HEK293 (cell line): ENCODE measurements around the gene DOCK9.

Experiments
- CTCF ChIA-PET: fragments of 350-600 bp; formaldehyde crosslinking; extraction: SDS; loops from one replicate; lab custom pipeline; 2021; ENCODE audit warnings: antibody characterized with exemption; lab: Yijun Ruan, JAX
- POLR2A ChIA-PET: fragments of 300-600 bp; formaldehyde crosslinking; extraction: SDS; loops from one replicate; lab custom pipeline; 2020; ENCODE audit warnings: antibody characterized with exemption, inconsistent platforms; lab: Yijun Ruan, JAX
- H3K27ac ChIP-seq: fragments of 200-500 bp; sonication (Bioruptor generic); 2 replicates; pipeline ENCODE4 v1.5.1; 2014; ENCODE audit warnings: low read depth, low read length, control low read depth, inconsistent platforms; ENCODE audit errors: extremely low read depth
- H3K36me3 ChIP-seq, 2 experiments: fragments of 200-500 bp in 1 of 2; sonication (Bioruptor generic) in 1 of 2; 1 replicate in 1 of 2; 2 replicates in 1 of 2; pipeline ENCODE4 v1.5.1; 2014 to 2017; ENCODE audit warnings: inconsistent platforms in 2 of 2, low read length in 2 of 2; ENCODE audit not compliant: control insufficient read depth in 2 of 2, insufficient read depth in 1 of 2
- H3K4me1 ChIP-seq: fragments of 200-500 bp; sonication (Bioruptor generic); 2 replicates; pipeline ENCODE4 v1.5.1; 2014; ENCODE audit warnings: mild to moderate bottlenecking, low read length, inconsistent platforms; ENCODE audit not compliant: control insufficient read depth, insufficient read depth
- H3K4me3 ChIP-seq: 2 replicates; pipeline ENCODE4 v1.5.1; 2011; ENCODE audit warnings: low read depth, mild to moderate bottlenecking, control low read depth, low read length, moderate library complexity
- H3K9me3 ChIP-seq: fragments of 200-500 bp; sonication (Bioruptor generic); 2 replicates; pipeline ENCODE4 v1.5.1; 2014; ENCODE audit warnings: low read depth, low read length, inconsistent platforms; ENCODE audit not compliant: control insufficient read depth, insufficient read depth
- TCF7L2 ChIP-seq: IDR thresholded peaks from 2 replicates; pipeline ENCODE4 v1.6.1; 2011; ENCODE audit warnings: low read depth, mild to moderate bottlenecking, inconsistent platforms, low read length, moderate library complexity, borderline replicate concordance
- ZBTB1 ChIP-seq: fragments of 450-650 bp; formaldehyde crosslinking; IDR thresholded peaks from 2 replicates; pipeline ENCODE4 v1.5.1; 2016; ENCODE audit warnings: missing biosample characterization, missing genetic modification characterization
- ZBTB21 ChIP-seq: fragments of 450-650 bp; formaldehyde crosslinking; IDR thresholded peaks from 2 replicates; pipeline ENCODE4 v1.5.1; 2017; ENCODE audit warnings: missing biosample characterization, missing genetic modification characterization
- ZBTB48 ChIP-seq: fragments of 450-650 bp; formaldehyde crosslinking; IDR thresholded peaks from 2 replicates; pipeline ENCODE4 v1.5.1; 2016; ENCODE audit warnings: missing biosample characterization, missing genetic modification characterization
- ZNF114 ChIP-seq: fragments of 450-650 bp; formaldehyde crosslinking; IDR thresholded peaks from 2 replicates; pipeline ENCODE4 v1.5.0; 2017; ENCODE audit warnings: missing biosample characterization, missing genetic modification characterization
- ZNF132 ChIP-seq: fragments of 450-650 bp; formaldehyde crosslinking; IDR thresholded peaks from 2 replicates; pipeline ENCODE4 v1.5.1; 2017; ENCODE audit warnings: missing biosample characterization, missing genetic modification characterization, borderline replicate concordance
- ZNF157 ChIP-seq: fragments of 450-650 bp; formaldehyde crosslinking; IDR thresholded peaks from 2 replicates; pipeline ENCODE4 v1.5.1; 2016; ENCODE audit warnings: missing biosample characterization, missing genetic modification characterization
- ZNF174 ChIP-seq: fragments of 450-650 bp; formaldehyde crosslinking; IDR thresholded peaks from 2 replicates; pipeline ENCODE4 v1.5.0; 2017; ENCODE audit warnings: missing biosample characterization, mild to moderate bottlenecking, missing genetic modification characterization
- ZNF211 ChIP-seq: fragments of 450-650 bp; formaldehyde crosslinking; IDR thresholded peaks from 2 replicates; pipeline ENCODE4 v1.5.1; 2016; ENCODE audit warnings: low read depth, missing biosample characterization, missing genetic modification characterization
- ZNF214 ChIP-seq: fragments of 450-650 bp; formaldehyde crosslinking; IDR thresholded peaks from 2 replicates; pipeline ENCODE4 v1.5.1; 2017; ENCODE audit warnings: missing biosample characterization, mild to moderate bottlenecking, missing genetic modification characterization, borderline replicate concordance
- ZNF221 ChIP-seq: fragments of 450-650 bp; formaldehyde crosslinking; IDR thresholded peaks from 2 replicates; pipeline ENCODE4 v1.5.1; 2017; ENCODE audit warnings: missing biosample characterization, missing genetic modification characterization, borderline replicate concordance
- ZNF37A ChIP-seq: fragments of 450-650 bp; IDR thresholded peaks from 2 replicates; pipeline ENCODE4 v1.5.1; 2018; ENCODE audit warnings: missing biosample characterization, missing genetic modification characterization
- ZNF426 ChIP-seq: fragments of 450-650 bp; formaldehyde crosslinking; IDR thresholded peaks from 2 replicates; pipeline ENCODE4 v1.5.1; 2017; ENCODE audit warnings: missing biosample characterization, missing genetic modification characterization, mild to moderate bottlenecking, inconsistent platforms, moderate library complexity
- ZNF529 ChIP-seq: fragments of 450-650 bp; formaldehyde crosslinking; IDR thresholded peaks from 2 replicates; pipeline ENCODE4 v1.5.1; 2017; ENCODE audit warnings: missing genetic modification characterization, missing biosample characterization; ENCODE audit not compliant: insufficient replicate concordance
- ZNF571 ChIP-seq: fragments of 450-650 bp; formaldehyde crosslinking; IDR thresholded peaks from 2 replicates; pipeline ENCODE4 v1.5.0; 2017; ENCODE audit warnings: missing biosample characterization, missing genetic modification characterization
- ZNF610 ChIP-seq: fragments of 450-650 bp; formaldehyde crosslinking; IDR thresholded peaks from 2 replicates; pipeline ENCODE4 v1.5.1; 2016; ENCODE audit warnings: missing biosample characterization, missing genetic modification characterization, borderline replicate concordance
- ZNF660 ChIP-seq: fragments of 450-650 bp; IDR thresholded peaks from 2 replicates; pipeline ENCODE4 v1.5.1; 2018; ENCODE audit warnings: missing biosample characterization, mild to moderate bottlenecking, missing genetic modification characterization
- ZNF677 ChIP-seq: fragments of 450-650 bp; IDR thresholded peaks from 2 replicates; pipeline ENCODE4 v1.5.0; 2018; ENCODE audit warnings: missing biosample characterization, mild to moderate bottlenecking, missing genetic modification characterization, moderate library complexity
- ZNF837 ChIP-seq: fragments of 450-650 bp; formaldehyde crosslinking; IDR thresholded peaks from 2 replicates; pipeline ENCODE4 v1.5.1; 2016; ENCODE audit warnings: missing biosample characterization, missing genetic modification characterization
- TF ChIP-seq, protein P1 (sequence below): fragments of 450-650 bp; formaldehyde crosslinking; IDR thresholded peaks from 2 replicates; pipeline ENCODE4 v1.5.1; 2016; ENCODE audit warnings: missing biosample characterization, missing genetic modification characterization, low read depth
- TF ChIP-seq, protein P2 (sequence below): fragments of 450-650 bp; formaldehyde crosslinking; IDR thresholded peaks from 2 replicates; pipeline ENCODE4 v1.5.1; 2016; ENCODE audit warnings: missing biosample characterization, missing genetic modification characterization
- TF ChIP-seq, protein P3 (sequence below): fragments of 450-650 bp; formaldehyde crosslinking; conservative IDR thresholded peaks from 2 replicates; pipeline ENCODE4 v1.5.1; 2016; ENCODE audit warnings: low read depth, missing biosample characterization, missing genetic modification characterization
- TF ChIP-seq, protein P4 (sequence below): fragments of 450-650 bp; IDR thresholded peaks from 2 replicates; pipeline ENCODE4 v1.5.1; 2018; ENCODE audit warnings: missing biosample characterization, missing genetic modification characterization
- TF ChIP-seq, protein P5 (sequence below): fragments of 450-650 bp; formaldehyde crosslinking; IDR thresholded peaks from 2 replicates; pipeline ENCODE4 v1.5.1; 2016; ENCODE audit warnings: missing biosample characterization, missing genetic modification characterization

Gene DOCK9

DNA sequence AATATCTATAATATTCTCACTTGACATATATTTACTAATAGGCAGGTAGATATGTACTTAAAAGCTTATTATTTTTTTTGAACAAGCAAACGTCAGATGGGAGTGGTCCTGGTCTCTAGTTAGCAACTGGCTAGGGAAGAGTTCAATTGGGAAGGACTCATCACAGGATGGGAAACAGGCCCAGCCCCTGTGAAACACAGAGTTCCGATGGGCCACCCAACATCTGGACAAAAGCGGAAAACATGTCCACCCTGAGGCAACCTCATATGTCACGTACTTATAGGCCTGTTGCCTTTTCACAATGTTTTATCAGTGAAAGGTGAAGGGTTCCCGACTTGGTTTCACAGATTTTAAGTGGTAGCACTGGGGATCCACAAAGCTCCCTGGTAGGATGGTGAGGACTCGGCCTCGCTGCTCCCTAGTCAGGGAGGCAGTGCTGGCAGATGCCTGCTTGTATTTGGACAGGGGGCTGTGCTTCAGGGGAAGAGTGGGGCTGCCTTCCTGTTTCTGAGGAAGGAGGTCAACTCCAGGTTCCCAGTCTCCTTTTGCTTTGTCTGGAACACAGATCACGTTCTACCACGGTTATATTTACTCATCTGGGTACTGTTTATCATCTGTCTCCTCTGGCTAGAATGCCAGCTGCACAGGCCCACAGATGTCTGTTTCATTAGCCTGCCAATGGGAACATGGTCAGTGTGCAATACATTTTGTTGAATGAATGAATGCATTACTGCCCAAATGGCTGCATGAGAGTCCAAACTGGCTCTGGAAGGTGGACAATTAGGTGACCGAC, 176.0 kb downstream of the DOCK9 start:
- CTCF ChIA-PET: interaction anchor here (0.9 kb wide), 1 partner anchor 42 kb away, joined by 3 read pairs; no protein-coding TSS in a partner anchor
- no peak overlapping the region for H3K27ac ChIP-seq
- H3K9me3 ChIP-seq: no peaks in the 10 kb centered on the region
- TF ChIP-seq ZNF157 (no peak), ZNF677 (tag by site-specific recombination) (no peak), ZNF174 (tag by site-specific recombination) (no peak), ZNF660 (tag by site-specific recombination) (no peak), ZNF211 (tag by site-specific recombination) (no peak), ZNF837 (tag by site-specific recombination) (no peak)
- TF ChIP-seq, protein P1, sequence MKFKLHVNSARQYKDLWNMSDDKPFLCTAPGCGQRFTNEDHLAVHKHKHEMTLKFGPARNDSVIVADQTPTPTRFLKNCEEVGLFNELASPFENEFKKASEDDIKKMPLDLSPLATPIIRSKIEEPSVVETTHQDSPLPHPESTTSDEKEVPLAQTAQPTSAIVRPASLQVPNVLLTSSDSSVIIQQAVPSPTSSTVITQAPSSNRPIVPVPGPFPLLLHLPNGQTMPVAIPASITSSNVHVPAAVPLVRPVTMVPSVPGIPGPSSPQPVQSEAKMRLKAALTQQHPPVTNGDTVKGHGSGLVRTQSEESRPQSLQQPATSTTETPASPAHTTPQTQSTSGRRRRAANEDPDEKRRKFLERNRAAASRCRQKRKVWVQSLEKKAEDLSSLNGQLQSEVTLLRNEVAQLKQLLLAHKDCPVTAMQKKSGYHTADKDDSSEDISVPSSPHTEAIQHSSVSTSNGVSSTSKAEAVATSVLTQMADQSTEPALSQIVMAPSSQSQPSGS (tag by site-specific recombination): no peak
- TF ChIP-seq, protein P2, sequence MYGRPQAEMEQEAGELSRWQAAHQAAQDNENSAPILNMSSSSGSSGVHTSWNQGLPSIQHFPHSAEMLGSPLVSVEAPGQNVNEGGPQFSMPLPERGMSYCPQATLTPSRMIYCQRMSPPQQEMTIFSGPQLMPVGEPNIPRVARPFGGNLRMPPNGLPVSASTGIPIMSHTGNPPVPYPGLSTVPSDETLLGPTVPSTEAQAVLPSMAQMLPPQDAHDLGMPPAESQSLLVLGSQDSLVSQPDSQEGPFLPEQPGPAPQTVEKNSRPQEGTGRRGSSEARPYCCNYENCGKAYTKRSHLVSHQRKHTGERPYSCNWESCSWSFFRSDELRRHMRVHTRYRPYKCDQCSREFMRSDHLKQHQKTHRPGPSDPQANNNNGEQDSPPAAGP (tag by site-specific recombination): no peak
- TF ChIP-seq, all 188 proteins: peak for 0
- Histone ChIP-seq H3K4me1 (no peaks in the 10 kb centered on the region), H3K36me3 (no peaks in the 10 kb centered on the region), H3K4me3 (no peak overlapping the region)
- POLR2A ChIA-PET: no interaction called here

DNA sequence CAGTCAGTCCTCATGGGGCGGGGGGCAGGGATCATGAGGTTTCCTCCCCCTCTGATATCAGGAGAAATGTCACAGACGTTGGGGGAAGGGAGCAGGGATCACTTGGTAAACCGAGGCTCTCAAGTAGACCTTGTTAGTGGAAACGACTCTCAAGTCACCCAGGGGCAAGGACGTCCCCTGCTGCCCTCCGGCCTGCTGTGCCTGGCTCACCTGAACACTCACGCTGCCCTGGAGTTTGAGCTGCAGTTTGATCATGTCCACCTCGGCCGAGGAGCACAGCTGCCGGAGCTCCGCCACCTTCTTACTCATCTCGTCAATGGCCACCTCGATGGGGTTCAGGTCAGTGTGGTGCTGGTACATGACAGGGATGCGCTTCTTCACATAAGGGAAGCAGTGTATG, 177.8 kb downstream of the DOCK9 start:
- H3K36me3 ChIP-seq: no peaks in the 10 kb centered on the region
- H3K4me3 ChIP-seq: no peak overlapping the region
- no peak overlapping the region for H3K27ac ChIP-seq
- no peaks in the 10 kb centered on the region for H3K4me1 ChIP-seq
- POLR2A ChIA-PET: no interaction called here
- no peaks in the 10 kb centered on the region for H3K9me3 ChIP-seq
- CTCF ChIA-PET: no interaction called here
- no peak for TF ChIP-seq ZBTB21
- TF ChIP-seq ZNF571 (tag by site-specific recombination): no peak
- TF ChIP-seq ZNF214 (tag by site-specific recombination): no peak
- TF ChIP-seq ZNF529 (tag by site-specific recombination): no peak
- no peak for TF ChIP-seq ZBTB1 (tag by site-specific recombination)
- TF ChIP-seq, protein P3, sequence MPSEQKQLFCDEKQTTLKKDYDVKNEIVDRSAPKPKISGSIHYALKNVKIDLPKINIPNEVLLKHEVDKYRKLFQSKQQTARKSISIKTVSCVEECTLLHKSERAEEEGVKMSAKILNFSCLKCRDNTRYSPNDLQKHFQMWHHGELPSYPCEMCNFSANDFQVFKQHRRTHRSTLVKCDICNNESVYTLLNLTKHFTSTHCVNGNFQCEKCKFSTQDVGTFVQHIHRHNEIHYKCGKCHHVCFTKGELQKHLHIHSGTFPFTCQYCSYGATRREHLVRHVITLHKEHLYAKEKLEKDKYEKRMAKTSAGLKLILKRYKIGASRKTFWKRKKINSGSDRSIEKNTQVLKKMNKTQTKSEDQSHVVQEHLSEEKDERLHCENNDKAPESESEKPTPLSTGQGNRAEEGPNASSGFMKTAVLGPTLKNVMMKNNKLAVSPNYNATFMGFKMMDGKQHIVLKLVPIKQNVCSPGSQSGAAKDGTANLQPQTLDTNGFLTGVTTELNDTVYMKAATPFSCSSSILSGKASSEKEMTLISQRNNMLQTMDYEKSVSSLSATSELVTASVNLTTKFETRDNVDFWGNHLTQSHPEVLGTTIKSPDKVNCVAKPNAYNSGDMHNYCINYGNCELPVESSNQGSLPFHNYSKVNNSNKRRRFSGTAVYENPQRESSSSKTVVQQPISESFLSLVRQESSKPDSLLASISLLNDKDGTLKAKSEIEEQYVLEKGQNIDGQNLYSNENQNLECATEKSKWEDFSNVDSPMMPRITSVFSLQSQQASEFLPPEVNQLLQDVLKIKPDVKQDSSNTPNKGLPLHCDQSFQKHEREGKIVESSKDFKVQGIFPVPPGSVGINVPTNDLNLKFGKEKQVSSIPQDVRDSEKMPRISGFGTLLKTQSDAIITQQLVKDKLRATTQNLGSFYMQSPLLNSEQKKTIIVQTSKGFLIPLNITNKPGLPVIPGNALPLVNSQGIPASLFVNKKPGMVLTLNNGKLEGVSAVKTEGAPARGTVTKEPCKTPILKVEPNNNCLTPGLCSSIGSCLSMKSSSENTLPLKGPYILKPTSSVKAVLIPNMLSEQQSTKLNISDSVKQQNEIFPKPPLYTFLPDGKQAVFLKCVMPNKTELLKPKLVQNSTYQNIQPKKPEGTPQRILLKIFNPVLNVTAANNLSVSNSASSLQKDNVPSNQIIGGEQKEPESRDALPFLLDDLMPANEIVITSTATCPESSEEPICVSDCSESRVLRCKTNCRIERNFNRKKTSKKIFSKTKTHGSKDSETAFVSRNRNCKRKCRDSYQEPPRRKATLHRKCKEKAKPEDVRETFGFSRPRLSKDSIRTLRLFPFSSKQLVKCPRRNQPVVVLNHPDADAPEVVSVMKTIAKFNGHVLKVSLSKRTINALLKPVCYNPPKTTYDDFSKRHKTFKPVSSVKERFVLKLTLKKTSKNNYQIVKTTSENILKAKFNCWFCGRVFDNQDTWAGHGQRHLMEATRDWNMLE (tag by site-specific recombination): no peak
- TF ChIP-seq, protein P4, sequence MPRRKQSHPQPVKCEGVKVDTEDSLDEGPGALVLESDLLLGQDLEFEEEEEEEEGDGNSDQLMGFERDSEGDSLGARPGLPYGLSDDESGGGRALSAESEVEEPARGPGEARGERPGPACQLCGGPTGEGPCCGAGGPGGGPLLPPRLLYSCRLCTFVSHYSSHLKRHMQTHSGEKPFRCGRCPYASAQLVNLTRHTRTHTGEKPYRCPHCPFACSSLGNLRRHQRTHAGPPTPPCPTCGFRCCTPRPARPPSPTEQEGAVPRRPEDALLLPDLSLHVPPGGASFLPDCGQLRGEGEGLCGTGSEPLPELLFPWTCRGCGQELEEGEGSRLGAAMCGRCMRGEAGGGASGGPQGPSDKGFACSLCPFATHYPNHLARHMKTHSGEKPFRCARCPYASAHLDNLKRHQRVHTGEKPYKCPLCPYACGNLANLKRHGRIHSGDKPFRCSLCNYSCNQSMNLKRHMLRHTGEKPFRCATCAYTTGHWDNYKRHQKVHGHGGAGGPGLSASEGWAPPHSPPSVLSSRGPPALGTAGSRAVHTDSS: no peak
- TF ChIP-seq TCF7L2: no peak
- TF ChIP-seq, protein P5, sequence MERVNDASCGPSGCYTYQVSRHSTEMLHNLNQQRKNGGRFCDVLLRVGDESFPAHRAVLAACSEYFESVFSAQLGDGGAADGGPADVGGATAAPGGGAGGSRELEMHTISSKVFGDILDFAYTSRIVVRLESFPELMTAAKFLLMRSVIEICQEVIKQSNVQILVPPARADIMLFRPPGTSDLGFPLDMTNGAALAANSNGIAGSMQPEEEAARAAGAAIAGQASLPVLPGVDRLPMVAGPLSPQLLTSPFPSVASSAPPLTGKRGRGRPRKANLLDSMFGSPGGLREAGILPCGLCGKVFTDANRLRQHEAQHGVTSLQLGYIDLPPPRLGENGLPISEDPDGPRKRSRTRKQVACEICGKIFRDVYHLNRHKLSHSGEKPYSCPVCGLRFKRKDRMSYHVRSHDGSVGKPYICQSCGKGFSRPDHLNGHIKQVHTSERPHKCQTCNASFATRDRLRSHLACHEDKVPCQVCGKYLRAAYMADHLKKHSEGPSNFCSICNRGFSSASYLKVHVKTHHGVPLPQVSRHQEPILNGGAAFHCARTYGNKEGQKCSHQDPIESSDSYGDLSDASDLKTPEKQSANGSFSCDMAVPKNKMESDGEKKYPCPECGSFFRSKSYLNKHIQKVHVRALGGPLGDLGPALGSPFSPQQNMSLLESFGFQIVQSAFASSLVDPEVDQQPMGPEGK (tag by site-specific recombination): no peak
- no peak for TF ChIP-seq ZNF426 (tag by site-specific recombination)
- no peak for TF ChIP-seq ZNF610 (tag by site-specific recombination)
- no peak for TF ChIP-seq ZNF37A (tag by site-specific recombination)
- TF ChIP-seq ZNF221: no peak
- TF ChIP-seq ZBTB48 (tag by site-specific recombination): no peak
- no peak for TF ChIP-seq ZNF114 (tag by site-specific recombination)
- TF ChIP-seq ZNF132 (tag by site-specific recombination): no peak
